Activated T-helper 2 cell treated with anti-CD3 and anti-CD28 coated beads, Interferon-gamma antibody, Interleukin-2, Interleukin-4, amounts not matched to agents 10 μg/mL and 5 μg/mL and 100 μg/mL, durations not matched to agents 14 hours and 24 hours and 36 hours (primary cell): ENCODE data around the gene OR14I1. TPM values are rescaled to one million over a fixed set of nuclear protein-coding genes. Genes with fewer than 3 reads are reported as not detected.

Experiments used
- DNase-seq: peaks from one replicate; pipeline ENCODE4 v3.0.0; 2021; ENCODE audit warnings: low spot score
- H3K27ac Mint-ChIP-seq: one replicate; pipeline ENCODE4 v1.8.0; 2021; ENCODE audit warnings: mixed read lengths
- H3K27me3 Mint-ChIP-seq: one replicate; pipeline ENCODE4 v1.8.0; 2021; ENCODE audit warnings: low read depth, mixed read lengths
- H3K36me3 Mint-ChIP-seq: one replicate; pipeline ENCODE4 v1.8.0; 2021; ENCODE audit warnings: low read depth, mixed read lengths
- H3K4me1 Mint-ChIP-seq: one replicate; pipeline ENCODE4 v1.8.0; 2021; ENCODE audit warnings: low read depth, mixed read lengths
- H3K4me3 Mint-ChIP-seq: one replicate; pipeline ENCODE4 v1.8.0; 2021; ENCODE audit warnings: low read depth, mild to moderate bottlenecking, moderate library complexity, mixed read lengths
- H3K9me3 Mint-ChIP-seq: one replicate; pipeline ENCODE4 v1.8.0; 2021; ENCODE audit warnings: mixed read lengths
- intact Hi-C: fragments of 100-400 bp; cut with micrococcal nuclease; formaldehyde crosslinking; loops from one replicate; pipeline ENCODE4 v1.15.1; 2023
- total RNA-seq: library from RNA; stranded (reverse); gene quantifications from 2 replicates; pipeline ENCODE4 v1.2.3, GENCODE V29; 2022

Gene OR14I1
- total RNA-seq, result not detected in 2 replicates

- no peaks in the 10 kb centered on the region for H3K9me3 Mint-ChIP-seq
- H3K27me3 Mint-ChIP-seq, result no peaks in the 10 kb centered on the region
- intact Hi-C loops, result no loop called here
- H3K36me3 Mint-ChIP-seq, result no peaks in the 10 kb centered on the region
- DNase-seq, result no peak
- no peak within 1 kb of the TSS for H3K27ac Mint-ChIP-seq
- H3K4me3 Mint-ChIP-seq, result no peak within 1 kb of the TSS
- no peaks in the 10 kb centered on the region for H3K4me1 Mint-ChIP-seq
Observed at GRCh38 chr1:248702714-248703113, at the start of gene OR14I1. OR14I1 (minus strand) TSS chr1:248702766.

GRCh38 chr1:248751635-248752034 lies 49.1 kb upstream of the OR14I1 start:
- H3K9me3 Mint-ChIP-seq, result no peaks in the 10 kb centered on the region
- no peak for DNase-seq

GRCh38 chr1:248751142-248751541 lies 48.6 kb upstream of the OR14I1 start:
- Mint-ChIP-seq H3K4me1 (no peaks in the 10 kb centered on the region), H3K36me3 (no peaks in the 10 kb centered on the region), H3K4me3 (no peak overlapping the region), H3K9me3 (no peaks in the 10 kb centered on the region), H3K27me3 (no peaks in the 10 kb centered on the region), H3K27ac (no peak overlapping the region)
- DNase-seq, result no peak
- intact Hi-C loops, result no loop called here

More at GRCh38 chr1:248751635-248752034, 49.1 kb upstream of the OR14I1 start:
- intact Hi-C loops, result no loop called here
- H3K27me3 Mint-ChIP-seq, result no peaks in the 10 kb centered on the region
- no peak overlapping the region for H3K27ac Mint-ChIP-seq
- no peak overlapping the region for H3K4me3 Mint-ChIP-seq
- no peaks in the 10 kb centered on the region for H3K4me1 Mint-ChIP-seq
- no peaks in the 10 kb centered on the region for H3K36me3 Mint-ChIP-seq

GRCh38 chr1:248750496-248750895 lies 47.9 kb upstream of the OR14I1 start:
- Mint-ChIP-seq H3K27ac (no peak overlapping the region), H3K4me1 (no peaks in the 10 kb centered on the region), H3K36me3 (no peaks in the 10 kb centered on the region), H3K9me3 (no peaks in the 10 kb centered on the region), H3K27me3 (no peaks in the 10 kb centered on the region), H3K4me3 (no peak overlapping the region)
- intact Hi-C loops, result no loop called here
- DNase-seq, result no peak

GRCh38 chr1:248748211-248748610 lies 45.6 kb upstream of the OR14I1 start:
- Mint-ChIP-seq H3K27ac (no peak overlapping the region), H3K4me1 (no peaks in the 10 kb centered on the region), H3K27me3 (no peaks in the 10 kb centered on the region), H3K4me3 (no peak overlapping the region), H3K36me3 (no peaks in the 10 kb centered on the region), H3K9me3 (no peaks in the 10 kb centered on the region)
- DNase-seq, result no peak
- intact Hi-C loops, result no loop called here

- H3K27me3 Mint-ChIP-seq, result no peaks in the 10 kb centered on the region
- no peak overlapping the region for H3K27ac Mint-ChIP-seq
- H3K4me1 Mint-ChIP-seq, result no peaks in the 10 kb centered on the region
- H3K4me3 Mint-ChIP-seq, result no peak overlapping the region
- no peaks in the 10 kb centered on the region for H3K9me3 Mint-ChIP-seq
- no peak for DNase-seq
- intact Hi-C loops, result no loop called here
- H3K36me3 Mint-ChIP-seq, result no peaks in the 10 kb centered on the region
Observed at GRCh38 chr1:248740876-248741275, 38.3 kb upstream of the OR14I1 start.

GRCh38 chr1:248739572-248740205 lies 37.1 kb upstream of the OR14I1 start:
- no peak for DNase-seq
- H3K36me3 Mint-ChIP-seq, result no peaks in the 10 kb centered on the region
- intact Hi-C loops, result no loop called here

GRCh38 chr1:248737457-248737856 lies 34.9 kb upstream of the OR14I1 start:
- no peaks in the 10 kb centered on the region for H3K9me3 Mint-ChIP-seq
- DNase-seq, result no peak
- no peaks in the 10 kb centered on the region for H3K4me1 Mint-ChIP-seq
- intact Hi-C loops, result no loop called here
- no peaks in the 10 kb centered on the region for H3K27me3 Mint-ChIP-seq
- no peaks in the 10 kb centered on the region for H3K36me3 Mint-ChIP-seq
- H3K27ac Mint-ChIP-seq, result no peak overlapping the region
- H3K4me3 Mint-ChIP-seq, result no peak overlapping the region

More at GRCh38 chr1:248739572-248740205, 37.1 kb upstream of the OR14I1 start:
- H3K4me3 Mint-ChIP-seq, result no peak overlapping the region
- H3K27ac Mint-ChIP-seq, result no peak overlapping the region
- no peaks in the 10 kb centered on the region for H3K4me1 Mint-ChIP-seq
- H3K9me3 Mint-ChIP-seq, result no peaks in the 10 kb centered on the region
- H3K27me3 Mint-ChIP-seq, result no peaks in the 10 kb centered on the region

- Mint-ChIP-seq H3K9me3 (no peaks in the 10 kb centered on the region), H3K36me3 (no peaks in the 10 kb centered on the region), H3K27me3 (no peaks in the 10 kb centered on the region), H3K27ac (no peak overlapping the region), H3K4me3 (no peak overlapping the region), H3K4me1 (no peaks in the 10 kb centered on the region)
- intact Hi-C loops, result no loop called here
- no peak for DNase-seq
Observed at GRCh38 chr1:248736977-248737376, 34.4 kb upstream of the OR14I1 start.

GRCh38 chr1:248733566-248733965 lies 31.0 kb upstream of the OR14I1 start:
- Mint-ChIP-seq H3K27ac (no peak overlapping the region), H3K4me1 (no peaks in the 10 kb centered on the region), H3K36me3 (no peaks in the 10 kb centered on the region), H3K9me3 (no peaks in the 10 kb centered on the region), H3K27me3 (no peaks in the 10 kb centered on the region), H3K4me3 (no peak overlapping the region)
- intact Hi-C loops, result no loop called here
- DNase-seq, result no peak

- Mint-ChIP-seq H3K4me1 (no peaks in the 10 kb centered on the region), H3K27ac (no peak overlapping the region)
- intact Hi-C loops, result no loop called here
Observed at GRCh38 chr1:248730507-248731335, 28.2 kb upstream of the OR14I1 start.

GRCh38 chr1:248714248-248714647 lies 11.7 kb upstream of the OR14I1 start:
- no peaks in the 10 kb centered on the region for H3K4me1 Mint-ChIP-seq
- H3K27ac Mint-ChIP-seq, result no peak overlapping the region
- DNase-seq, result no peak
- no peaks in the 10 kb centered on the region for H3K27me3 Mint-ChIP-seq
- H3K36me3 Mint-ChIP-seq, result no peaks in the 10 kb centered on the region
- no peak overlapping the region for H3K4me3 Mint-ChIP-seq
- H3K9me3 Mint-ChIP-seq, result peaks cover 20% of the 10 kb centered on the region
- intact Hi-C loops, result no loop called here

More at GRCh38 chr1:248730507-248731335, 28.2 kb upstream of the OR14I1 start:
- Mint-ChIP-seq H3K27me3 (no peaks in the 10 kb centered on the region), H3K36me3 (no peaks in the 10 kb centered on the region), H3K4me3 (no peak overlapping the region), H3K9me3 (no peaks in the 10 kb centered on the region)
- DNase-seq, result no peak

GRCh38 chr1:248710305-248710900 lies 7.8 kb upstream of the OR14I1 start:
- intact Hi-C loops, result no loop called here
- no peaks in the 10 kb centered on the region for H3K4me1 Mint-ChIP-seq
- H3K27ac Mint-ChIP-seq, result no peak overlapping the region
- H3K27me3 Mint-ChIP-seq, result no peaks in the 10 kb centered on the region
- H3K9me3 Mint-ChIP-seq, result peaks cover 16% of the 10 kb centered on the region
- H3K4me3 Mint-ChIP-seq, result no peak overlapping the region
- no peaks in the 10 kb centered on the region for H3K36me3 Mint-ChIP-seq
- DNase-seq, result no peak
